Nephron (organoid): ENCODE measurements around the gene DLGAP1.
A peak's percentile ranks its signal among the peaks of the same experiment; 100 is the strongest.

Experiments used
- H3K27ac Mint-ChIP-seq, 3 experiments: 2 replicates each; pipeline ENCODE4 v1.8.0; 2020; ENCODE audit warnings: mixed read lengths in 3 of 3, mild to moderate bottlenecking in 2 of 3, moderate library complexity in 1 of 3
- H3K27me3 Mint-ChIP-seq: 2 replicates; pipeline ENCODE4 v1.8.0; 2021; ENCODE audit warnings: low read depth, mild to moderate bottlenecking, moderate library complexity, mixed read lengths
- H3K36me3 Mint-ChIP-seq: 2 replicates; pipeline ENCODE4 v1.8.0; 2020; ENCODE audit warnings: low read depth, mixed read lengths
- H3K4me1 Mint-ChIP-seq: 2 replicates; pipeline ENCODE4 v1.8.0; 2020; ENCODE audit warnings: mixed read lengths
- H3K4me3 Mint-ChIP-seq, 3 experiments: 2 replicates each; pipeline ENCODE4 v1.8.0; 2020; ENCODE audit warnings: mild to moderate bottlenecking in 3 of 3, mixed read lengths in 3 of 3, moderate library complexity in 2 of 3
- H3K9me3 Mint-ChIP-seq: 2 replicates; pipeline ENCODE4 v1.8.0; 2020; ENCODE audit warnings: mixed read lengths
- CTCF ChIP-seq, 3 experiments: fragments of 200-600 bp; sonication (generic); IDR thresholded peaks; one replicate each; pipeline ENCODE4 v1.5.0; 2021; ENCODE audit warnings: antibody characterized with exemption in 3 of 3; ENCODE audit not compliant: unreplicated experiment in 3 of 3

Gene DLGAP1

GRCh38 chr18:3832025-3832638 is 623.0 kb downstream of the DLGAP1 start:
- Mint-ChIP-seq H3K36me3 (no peaks in the 10 kb centered on the region), H3K27me3 (no peaks in the 10 kb centered on the region), H3K27ac (no peak overlapping the region), H3K4me3 (no peak overlapping the region), H3K9me3 (no peaks in the 10 kb centered on the region), H3K4me1 (peaks cover 5% of the 10 kb centered on the region)
- TF ChIP-seq CTCF (IDR thresholded peaks at IDR 0.05; ENCODE audit: unreplicated experiment in 3 of 3): no peak

GRCh38 chr18:3830604-3831003 is 624.5 kb downstream of the DLGAP1 start:
- no peak for TF ChIP-seq CTCF (IDR thresholded peaks at IDR 0.05; ENCODE audit: unreplicated experiment in 3 of 3)
- Mint-ChIP-seq H3K27ac (no peak overlapping the region), H3K9me3 (no peaks in the 10 kb centered on the region), H3K27me3 (no peaks in the 10 kb centered on the region), H3K4me3 (no peak overlapping the region), H3K36me3 (no peaks in the 10 kb centered on the region), H3K4me1 (no peaks in the 10 kb centered on the region)

- Mint-ChIP-seq H3K36me3 (no peaks in the 10 kb centered on the region), H3K4me3 (no peak overlapping the region), H3K27ac (peak overlapping the region in 1 of 3 experiments; percentile 31), H3K9me3 (peaks cover 2% of the 10 kb centered on the region), H3K4me1 (no peaks in the 10 kb centered on the region), H3K27me3 (peaks cover 6% of the 10 kb centered on the region)
- TF ChIP-seq CTCF (IDR thresholded peaks at IDR 0.05; ENCODE audit: unreplicated experiment in 3 of 3): no peak
Observed at GRCh38 chr18:3827236-3827845, 627.8 kb downstream of the DLGAP1 start.

- Mint-ChIP-seq H3K27ac (no peak overlapping the region), H3K27me3 (peaks cover 9% of the 10 kb centered on the region), H3K4me1 (peaks cover 6% of the 10 kb centered on the region), H3K36me3 (no peaks in the 10 kb centered on the region), H3K9me3 (peaks cover 2% of the 10 kb centered on the region), H3K4me3 (no peak overlapping the region)
- no peak for TF ChIP-seq CTCF (IDR thresholded peaks at IDR 0.05; ENCODE audit: unreplicated experiment in 3 of 3)
Observed at GRCh38 chr18:3826021-3826420, 629.1 kb downstream of the DLGAP1 start.

- no peak overlapping the region for H3K4me3 Mint-ChIP-seq
- peaks cover 9% of the 10 kb centered on the region for H3K27me3 Mint-ChIP-seq
- no peaks in the 10 kb centered on the region for H3K36me3 Mint-ChIP-seq
- no peak overlapping the region for H3K27ac Mint-ChIP-seq
- peaks cover 2% of the 10 kb centered on the region for H3K9me3 Mint-ChIP-seq
- peaks cover 14% of the 10 kb centered on the region for H3K4me1 Mint-ChIP-seq
- no peak for TF ChIP-seq CTCF (IDR thresholded peaks at IDR 0.05; ENCODE audit: unreplicated experiment in 3 of 3)
Observed at GRCh38 chr18:3824101-3824500, 631.0 kb downstream of the DLGAP1 start.

GRCh38 chr18:3823073-3823472 is 632.0 kb downstream of the DLGAP1 start:
- H3K36me3 Mint-ChIP-seq: no peaks in the 10 kb centered on the region
- H3K27ac Mint-ChIP-seq: no peak overlapping the region
- H3K4me3 Mint-ChIP-seq: no peak overlapping the region

More at GRCh38 chr18:3823073-3823472, 632.0 kb downstream of the DLGAP1 start:
- Mint-ChIP-seq H3K9me3 (peaks cover 2% of the 10 kb centered on the region), H3K27me3 (peaks cover 9% of the 10 kb centered on the region), H3K4me1 (peaks cover 14% of the 10 kb centered on the region)
- no peak for TF ChIP-seq CTCF (IDR thresholded peaks at IDR 0.05; ENCODE audit: unreplicated experiment in 3 of 3)
